WTC11 (cell line): Measurements from ENCODE around the gene GRAMD2B. TPM values are rescaled to one million over a fixed set of nuclear protein-coding genes. Genes with fewer than 3 reads are reported as not detected.

Source experiments
- ATAC-seq: fragments of 200-7000 bp; cut with Tn5 transposase; 2 replicates; pipeline ENCODE4 v1.10.0; 2021; ENCODE audit warnings: mild to moderate bottlenecking, moderate library complexity
- CTCF ChIA-PET: fragments of 300-600 bp; sonication (Branson Sonifier 250); formaldehyde crosslinking; loops from one replicate; lab custom pipeline; 2021; ENCODE audit warnings: antibody characterized with exemption; lab: Charles Lee
- POLR2A ChIA-PET: fragments of 350-600 bp; sonication (Branson Sonifier 250); formaldehyde crosslinking; loops from one replicate; lab custom pipeline; 2021; ENCODE audit warnings: antibody characterized with exemption; lab: Charles Lee
- DNase-seq: peaks from one replicate; pipeline ENCODE4 v3.0.0; 2021; ENCODE audit warnings: low spot score
- H3K27ac Mint-ChIP-seq: 2 replicates; pipeline ENCODE4 v1.8.0; 2021; ENCODE audit warnings: mixed read lengths
- H3K27me3 Mint-ChIP-seq: 2 replicates; pipeline ENCODE4 v1.8.0; 2021; ENCODE audit warnings: low read depth, mild to moderate bottlenecking, moderate library complexity, mixed read lengths
- H3K36me3 Mint-ChIP-seq: 2 replicates; pipeline ENCODE4 v1.8.0; 2021; ENCODE audit warnings: mixed read lengths
- H3K4me1 Mint-ChIP-seq: 2 replicates; pipeline ENCODE4 v1.8.0; 2022; ENCODE audit warnings: mixed read lengths
- H3K4me3 Mint-ChIP-seq: 2 replicates; pipeline ENCODE4 v1.8.0; 2021; ENCODE audit warnings: mild to moderate bottlenecking, moderate library complexity, mixed read lengths
- H3K9me3 Mint-ChIP-seq: 2 replicates; pipeline ENCODE4 v1.8.0; 2021; ENCODE audit warnings: mixed read lengths
- CTCF ChIP-seq: fragments of 200-600 bp; IDR thresholded peaks from 2 replicates; pipeline ENCODE4 v1.8.0; 2022; ENCODE audit warnings: antibody characterized with exemption
- E2F1 ChIP-seq: sonication (generic); formaldehyde crosslinking; IDR thresholded peaks from 2 replicates; pipeline ENCODE4 v1.8.0; 2022; ENCODE audit warnings: mild to moderate bottlenecking, missing genetic modification reagents
- E2F5 ChIP-seq: sonication (generic); formaldehyde crosslinking; IDR thresholded peaks from 2 replicates; pipeline ENCODE4 v1.8.1; 2022; ENCODE audit warnings: mild to moderate bottlenecking, moderate library complexity, missing genetic modification reagents
- EMX1 ChIP-seq: fragments of 250-450 bp; sonication (Bioruptor Pico); IDR thresholded peaks from 2 replicates; pipeline ENCODE4 v1.8.0; 2021; ENCODE audit warnings: mild to moderate bottlenecking
- ESRRA ChIP-seq: sonication (generic); formaldehyde crosslinking; IDR thresholded peaks from 2 replicates; pipeline ENCODE4 v1.8.1; 2022; ENCODE audit warnings: mild to moderate bottlenecking, missing genetic modification reagents, borderline replicate concordance
- FOXK1 ChIP-seq: sonication (generic); formaldehyde crosslinking; IDR thresholded peaks from 2 replicates; pipeline ENCODE4 v1.8.0; 2022; ENCODE audit warnings: mild to moderate bottlenecking, moderate library complexity, missing genetic modification reagents
- FOXP4 ChIP-seq: sonication (generic); formaldehyde crosslinking; IDR thresholded peaks from 2 replicates; pipeline ENCODE4 v1.8.0; 2022; ENCODE audit warnings: mild to moderate bottlenecking, missing genetic modification reagents
- GRHL2 ChIP-seq: fragments of 250-450 bp; sonication (Bioruptor Pico); IDR thresholded peaks from 2 replicates; pipeline ENCODE4 v1.8.0; 2022; ENCODE audit warnings: mild to moderate bottlenecking, moderate library complexity; ENCODE audit not compliant: insufficient replicate concordance, severe bottlenecking
- GTF2I ChIP-seq: fragments of 250-450 bp; sonication (Bioruptor Pico); conservative IDR thresholded peaks from 2 replicates; pipeline ENCODE4 v1.4.0; 2021; ENCODE audit warnings: mild to moderate bottlenecking
- JAZF1 ChIP-seq: fragments of 250-450 bp; sonication (Bioruptor Pico); IDR thresholded peaks from 2 replicates; pipeline ENCODE4 v1.9.0; 2021; ENCODE audit warnings: moderate library complexity, mild to moderate bottlenecking, inconsistent platforms
- KAT7 ChIP-seq: sonication (generic); formaldehyde crosslinking; IDR thresholded peaks from 2 replicates; pipeline ENCODE4 v1.8.1; 2023; ENCODE audit warnings: missing genetic modification reagents, mild to moderate bottlenecking, borderline replicate concordance
- MYBL2 ChIP-seq: sonication (generic); formaldehyde crosslinking; IDR thresholded peaks from 2 replicates; pipeline ENCODE4 v1.8.1; 2023; ENCODE audit warnings: mild to moderate bottlenecking, moderate library complexity, missing genetic modification reagents
- NR2C2 ChIP-seq: sonication (generic); formaldehyde crosslinking; IDR thresholded peaks from 2 replicates; pipeline ENCODE4 v1.8.0; 2022; ENCODE audit warnings: mild to moderate bottlenecking, missing genetic modification reagents
- OVOL2 ChIP-seq: fragments of 250-450 bp; sonication (Bioruptor Pico); IDR thresholded peaks from 2 replicates; pipeline ENCODE4 v1.9.0; 2021; ENCODE audit warnings: mild to moderate bottlenecking, borderline replicate concordance
- PRRX2 ChIP-seq: fragments of 250-450 bp; sonication (Bioruptor Pico); IDR thresholded peaks from 2 replicates; pipeline ENCODE4 v1.8.0; 2021; ENCODE audit warnings: mild to moderate bottlenecking
- SMAD4 ChIP-seq: sonication (generic); formaldehyde crosslinking; IDR thresholded peaks from 2 replicates; pipeline ENCODE4 v1.8.0; 2022; ENCODE audit warnings: mild to moderate bottlenecking, missing genetic modification reagents
- SP1 ChIP-seq: sonication (generic); formaldehyde crosslinking; conservative IDR thresholded peaks from 2 replicates; pipeline ENCODE4 v1.8.1; 2022; ENCODE audit warnings: missing genetic modification reagents
- TEAD4 ChIP-seq: sonication (generic); formaldehyde crosslinking; IDR thresholded peaks from 2 replicates; pipeline ENCODE4 v1.8.0; 2022; ENCODE audit warnings: mild to moderate bottlenecking, missing genetic modification reagents
- USF1 ChIP-seq: sonication (generic); formaldehyde crosslinking; IDR thresholded peaks from 2 replicates; pipeline ENCODE4 v1.8.0; 2022; ENCODE audit warnings: mild to moderate bottlenecking, missing genetic modification reagents
- ZMAT4 ChIP-seq: fragments of 250-450 bp; sonication (Bioruptor Pico); IDR thresholded peaks from 2 replicates; pipeline ENCODE4 v1.9.0; 2021; ENCODE audit warnings: mild to moderate bottlenecking
- ZNF138 ChIP-seq: sonication (generic); formaldehyde crosslinking; conservative IDR thresholded peaks from 2 replicates; pipeline ENCODE4 v1.8.1; 2022; ENCODE audit warnings: mild to moderate bottlenecking, moderate library complexity, missing genetic modification reagents
- ZNF232 ChIP-seq: sonication (generic); formaldehyde crosslinking; IDR thresholded peaks from 2 replicates; pipeline ENCODE4 v1.8.0; 2022; ENCODE audit warnings: mild to moderate bottlenecking, missing genetic modification reagents
- ZNF317 ChIP-seq: sonication (generic); formaldehyde crosslinking; IDR thresholded peaks from 2 replicates; pipeline ENCODE4 v1.8.1; 2023; ENCODE audit warnings: low read depth, mild to moderate bottlenecking, moderate library complexity, missing genetic modification reagents, borderline replicate concordance
- ZSCAN18 ChIP-seq: fragments of 250-450 bp; sonication (Bioruptor Pico); IDR thresholded peaks from 2 replicates; pipeline ENCODE4 v2.1.2; 2022; ENCODE audit warnings: mild to moderate bottlenecking, moderate library complexity
- total RNA-seq: library from RNA; stranded (reverse); gene quantifications from 3 replicates; pipeline ENCODE4 v1.2.3, GENCODE V29; 2021

Gene GRAMD2B
- total RNA-seq, 1 experiment from 2014 or later = 11.6 TPM

GRCh38 chr5:126400621-126401251 lies 22.5 kb upstream of the GRAMD2B start (continued):
- TF ChIP-seq GRHL2 (CRISPR knock-in tag) (no peak), ZNF232 (CRISPR knock-in tag) (no peak), PRRX2 (CRISPR knock-in tag) (no peak), E2F1 (CRISPR knock-in tag) (no peak), KAT7 (CRISPR knock-in tag) (no peak), ZSCAN18 (CRISPR knock-in tag) (no peak)
- TF ChIP-seq, all 79 proteins: peak for 0

- H3K36me3 Mint-ChIP-seq = peaks cover 21% of the 10 kb centered on the region
- ChIA-PET CTCF (interaction anchor here (1.5 kb wide), 2 partner anchors 97 kb away, joined by 5 read pairs; no protein-coding TSS in a partner anchor), POLR2A (no interaction called here)
- TF ChIP-seq SMAD4 (no peak), FOXK1 (CRISPR knock-in tag) (no peak), ZNF232 (CRISPR knock-in tag) (no peak), ESRRA (CRISPR knock-in tag) (no peak), EMX1 (CRISPR knock-in tag) (no peak), CTCF (no peak), NR2C2 (no peak), FOXP4 (CRISPR knock-in tag) (no peak), MYBL2 (CRISPR knock-in tag) (no peak), TEAD4 (CRISPR knock-in tag) (no peak), USF1 (CRISPR knock-in tag) (no peak), ZNF138 (CRISPR knock-in tag) (no peak), GTF2I (CRISPR knock-in tag) (no peak), ZNF317 (CRISPR knock-in tag) (no peak), E2F5 (CRISPR knock-in tag) (no peak), SP1 (CRISPR knock-in tag) (no peak), JAZF1 (CRISPR knock-in tag) (no peak), OVOL2 (no peak), PRRX2 (CRISPR knock-in tag) (no peak), ZMAT4 (no peak)
- DNase-seq (no peak), ATAC-seq (no peak)
- no peak overlapping the region for H3K4me3 Mint-ChIP-seq
- H3K9me3 Mint-ChIP-seq = peaks cover 42% of the 10 kb centered on the region
- peaks cover 18% of the 10 kb centered on the region for H3K4me1 Mint-ChIP-seq
- no peak overlapping the region for H3K27ac Mint-ChIP-seq
- no peaks in the 10 kb centered on the region for H3K27me3 Mint-ChIP-seq
These were observed 20.3 kb upstream of the GRAMD2B start for GRCh38 chr5:126402621-126403555.
